HG03280 (cell line): ENCODE results near the gene AMPD2.

ENCODE experiments used
- ATAC-seq: cut with Tn5 transposase; IDR thresholded peaks from one replicate; pipeline ENCODE4 v1.9.1; 2021; ENCODE audit warnings: mild to moderate bottlenecking, moderate library complexity; ENCODE audit not compliant: unreplicated experiment

The AMPD2 gene

GRCh38 chr1:109630081-109630897, 10.7 kb downstream of the AMPD2 start:
- no peak for ATAC-seq

DNA sequence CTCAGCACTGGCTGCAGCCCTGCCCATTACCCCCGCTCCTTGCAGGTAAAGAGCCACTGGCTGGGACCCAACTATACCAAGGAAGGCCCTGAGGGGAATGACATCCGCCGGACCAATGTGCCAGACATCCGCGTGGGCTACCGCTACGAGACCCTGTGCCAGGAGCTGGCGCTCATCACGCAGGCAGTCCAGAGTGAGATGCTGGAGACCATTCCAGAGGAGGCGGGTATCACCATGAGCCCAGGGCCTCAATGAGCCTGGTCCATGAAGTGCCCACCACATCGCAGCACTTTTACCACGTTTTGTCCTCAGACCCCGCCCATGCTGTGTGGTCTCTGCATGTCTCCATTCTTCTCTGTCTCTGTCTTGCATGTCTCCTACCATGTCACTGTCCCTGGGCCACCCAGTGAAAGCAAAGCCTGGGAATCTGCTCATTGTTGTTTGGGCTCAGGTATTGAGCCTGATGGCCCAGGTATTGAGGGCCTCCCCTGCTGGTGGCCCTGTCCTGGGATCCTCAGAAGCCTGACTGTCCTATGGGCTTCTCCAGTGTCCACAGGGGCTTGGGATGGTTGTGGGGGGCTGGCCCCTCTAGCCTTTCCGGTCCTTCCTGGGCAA, 11.4 kb downstream of the AMPD2 start:
- ATAC-seq = no peak

DNA sequence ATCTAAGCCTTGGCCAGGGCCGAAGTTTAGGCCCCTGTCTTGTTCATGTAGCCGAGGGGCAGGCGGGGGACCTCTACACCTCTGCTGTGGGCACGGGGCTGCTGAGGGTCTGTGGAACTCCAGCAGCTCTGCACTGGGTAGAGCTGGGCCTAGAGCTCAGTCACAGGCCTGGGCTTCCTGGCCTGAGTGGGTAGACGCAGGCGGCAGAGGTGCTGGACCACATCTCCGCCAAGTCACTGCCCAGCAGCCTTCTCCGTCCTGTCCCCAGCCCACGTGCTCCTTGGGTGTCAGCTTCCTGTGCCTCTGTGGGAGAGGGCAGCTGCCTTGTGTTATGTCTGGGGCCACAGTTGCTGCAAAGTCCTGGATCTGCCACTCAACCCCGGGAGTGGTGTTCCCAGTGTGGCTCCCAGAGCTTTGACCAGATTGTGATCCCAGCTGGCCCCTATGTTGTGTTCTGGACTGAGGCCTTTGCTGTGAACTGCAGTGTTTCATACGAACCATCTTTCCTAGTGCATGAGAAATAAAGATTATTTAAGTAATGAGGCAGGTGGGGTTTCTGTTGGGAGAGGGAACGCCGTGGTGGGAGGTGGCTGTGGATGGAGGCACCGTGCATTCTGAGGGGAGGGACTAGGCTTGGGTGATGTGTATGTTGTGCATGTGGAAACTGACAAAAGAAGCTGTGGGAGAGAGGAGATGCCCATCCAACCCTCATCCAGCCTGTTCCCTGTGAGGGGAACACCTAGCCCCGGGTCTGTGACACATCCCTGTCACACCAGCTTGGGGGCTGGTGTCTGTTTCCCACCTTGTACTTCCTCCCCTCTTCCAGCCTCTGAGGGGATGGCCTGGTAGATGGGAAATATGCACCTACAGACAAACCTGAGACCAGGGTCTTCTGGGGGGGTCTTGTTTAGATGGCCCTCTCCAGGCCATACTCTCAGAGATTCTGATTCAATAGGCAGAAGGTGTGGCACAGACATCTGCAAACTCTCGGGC, 12.2 kb downstream of the AMPD2 start:
- no peak for ATAC-seq

GRCh38 chr1:109632671-109633346, 13.2 kb downstream of the AMPD2 start:
- ATAC-seq = no peak

GRCh38 chr1:109634292-109634691, 14.7 kb downstream of the AMPD2 start:
- ATAC-seq = no peak

GRCh38 chr1:109634771-109635750, 15.4 kb downstream of the AMPD2 start:
- ATAC-seq = no peak

DNA sequence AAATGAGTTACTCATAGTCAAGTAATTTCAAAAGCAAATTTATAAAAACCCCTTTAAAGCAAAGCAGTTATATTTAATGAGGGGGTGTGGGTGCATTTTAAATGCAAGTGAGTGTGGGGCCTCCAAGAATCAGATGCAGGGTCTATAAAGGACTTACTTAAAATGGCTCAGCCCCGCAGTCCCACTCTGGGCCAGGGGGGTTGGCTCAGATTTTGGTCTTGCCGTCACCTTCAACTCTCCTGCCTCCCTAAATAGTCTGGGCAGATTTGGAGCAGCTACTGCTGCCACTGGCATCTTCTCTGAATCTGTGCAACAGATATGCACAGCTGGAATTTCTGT, 16.2 kb downstream of the AMPD2 start:
- no peak for ATAC-seq

- no peak for ATAC-seq
Measured at GRCh38 chr1:109636201-109636952, 16.7 kb downstream of the AMPD2 start.

GRCh38 chr1:109637446-109637845, 17.8 kb downstream of the AMPD2 start:
- ATAC-seq = no peak

DNA sequence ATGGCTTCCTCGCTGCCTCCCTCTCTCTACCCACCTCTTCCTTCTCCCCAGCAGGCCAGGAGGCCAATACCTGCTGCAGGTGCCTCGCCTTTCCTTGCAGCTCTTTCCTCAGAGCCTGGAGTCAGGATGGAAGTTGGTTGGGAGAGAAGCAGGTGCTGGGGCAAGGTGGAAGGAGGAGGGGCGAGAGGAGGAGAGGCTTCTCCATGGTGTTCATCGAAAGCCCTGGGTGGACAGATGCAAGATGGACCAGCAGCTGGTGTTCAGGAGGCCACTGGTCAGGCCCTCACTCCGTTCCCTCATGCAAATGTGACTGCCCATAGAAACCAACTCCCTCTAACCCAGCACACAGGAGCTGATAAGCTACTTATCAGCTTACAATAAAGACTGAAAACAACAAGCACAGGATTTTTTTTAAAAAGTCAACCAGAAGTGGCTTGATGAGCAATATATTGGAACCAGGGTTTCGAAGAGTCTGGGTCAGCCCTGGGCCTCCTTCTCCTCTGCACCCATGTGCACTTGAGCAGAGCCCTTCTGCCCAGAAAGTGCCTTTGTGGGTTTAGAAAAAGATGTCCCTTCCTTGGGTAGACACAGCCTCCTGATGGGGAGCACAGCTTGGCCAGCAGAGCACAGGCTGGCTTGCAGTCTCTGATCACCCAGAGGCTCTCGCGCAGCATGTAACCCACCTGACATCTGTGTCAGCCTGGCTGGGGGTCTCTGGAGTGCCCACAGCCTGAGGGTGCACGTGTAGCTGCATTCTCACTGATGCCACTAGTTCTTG, 19.6 kb downstream of the AMPD2 start:
- ATAC-seq = no peak

DNA sequence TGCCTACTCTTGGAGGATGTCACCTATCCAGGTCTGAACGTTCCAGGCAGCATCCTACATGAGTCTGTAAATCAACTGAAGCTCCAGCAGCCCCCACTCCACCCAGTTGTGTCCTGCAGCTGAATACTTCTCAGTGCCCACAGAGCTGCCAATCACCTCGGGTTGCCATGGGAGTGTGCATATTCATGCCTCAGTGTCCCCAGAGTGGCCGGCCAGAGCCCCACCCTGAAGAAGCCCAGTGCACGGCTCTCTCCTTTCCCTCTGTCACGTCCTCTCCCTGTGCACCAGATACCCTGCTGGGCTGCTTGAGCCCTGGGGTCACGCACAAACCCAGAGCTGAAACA, 20.2 kb downstream of the AMPD2 start:
- ATAC-seq = peak; percentile 5

- peak; percentile 59 for ATAC-seq
Measured at GRCh38 chr1:109640285-109640865, 20.7 kb downstream of the AMPD2 start.

GRCh38 chr1:109641078-109641740, 21.6 kb downstream of the AMPD2 start:
- ATAC-seq = no peak

GRCh38 chr1:109641861-109642260, 22.2 kb downstream of the AMPD2 start:
- no peak for ATAC-seq

- no peak for ATAC-seq
Measured at GRCh38 chr1:109642626-109643025, 23.0 kb downstream of the AMPD2 start.

GRCh38 chr1:109643385-109644230, 24.0 kb downstream of the AMPD2 start:
- peak; percentile 85 for ATAC-seq

GRCh38 chr1:109644670-109645069, 25.0 kb downstream of the AMPD2 start:
- no peak for ATAC-seq
